SK-N-SH (cell line): ENCODE measurements around the gene GATAD2A. TPM values are rescaled to one million over a fixed set of nuclear protein-coding genes. Genes with fewer than 3 reads are reported as not detected.
A peak's percentile ranks its signal among the peaks of the same experiment; 100 is the strongest.

Experiments
- CTCF ChIA-PET: fragments of 300-600, 350-600 bp; formaldehyde crosslinking; extraction: SDS; loops from one replicate; lab custom pipeline; 2021; lab: Yijun Ruan, JAX
- POLR2A ChIA-PET: fragments of 350-600 bp; sonication (Branson Sonifier 250); formaldehyde crosslinking; extraction: SDS; loops from one replicate; lab custom pipeline; 2020; ENCODE audit warnings: antibody characterized with exemption, inconsistent platforms; lab: Yijun Ruan, JAX
- DNase-seq: peaks from one replicate; pipeline ENCODE4 v3.0.0; 2012
- H2AFZ ChIP-seq: fragments of 200-600 bp; sonication (generic); 2 replicates; pipeline ENCODE4 v1.8.1; 2016; ENCODE audit warnings: antibody characterized with exemption, mild to moderate bottlenecking, low read depth
- H3F3A ChIP-seq: fragments of 200-600 bp; sonication (generic); replicated peaks from 2 replicates; pipeline ENCODE3; 2016; ENCODE audit warnings: antibody characterized with exemption, mild to moderate bottlenecking; ENCODE audit not compliant: insufficient read depth
- H3K27ac ChIP-seq, 2 experiments: fragments of 200-500 bp in 1 of 2; fragments of 200-600 bp in 1 of 2; sonication (Bioruptor generic) in 1 of 2; sonication (generic), shearing (Covaris generic) in 1 of 2; 2 replicates each; pipeline versions ENCODE4 v1.5.1 to v1.6.1; 2014 to 2016; ENCODE audit warnings: low read depth in 2 of 2, inconsistent platforms in 1 of 2, low read length in 1 of 2, mild to moderate bottlenecking in 1 of 2, mixed read lengths in 1 of 2
- H3K27me3 ChIP-seq: fragments of 200-600 bp; sonication (generic), shearing (Covaris generic); 2 replicates; pipeline ENCODE4 v1.6.1; 2016; ENCODE audit warnings: mixed run types; ENCODE audit not compliant: insufficient read depth
- H3K36me3 ChIP-seq, 2 experiments: fragments of 200-500 bp in 1 of 2; fragments of 200-600 bp in 1 of 2; sonication (Bioruptor generic) in 1 of 2; sonication (generic) in 1 of 2; replicated peaks in 1 of 2; 2 replicates each; pipeline versions ENCODE3 to v1.5.1; 2014 to 2016; ENCODE audit warnings: low read length in 1 of 2, mild to moderate bottlenecking in 1 of 2; ENCODE audit not compliant: insufficient read depth in 2 of 2, control insufficient read depth in 1 of 2
- H3K4me1 ChIP-seq, 2 experiments: fragments of 200-500 bp in 1 of 2; fragments of 200-600 bp in 1 of 2; sonication (Bioruptor generic) in 1 of 2; sonication (generic), shearing (Covaris generic) in 1 of 2; 2 replicates each; pipeline versions ENCODE4 v1.5.1 to v1.6.1; 2014 to 2016; ENCODE audit warnings: low read depth in 1 of 2, low read length in 1 of 2, mixed run types in 1 of 2; ENCODE audit not compliant: insufficient read depth in 2 of 2, control insufficient read depth in 1 of 2
- H3K4me2 ChIP-seq: fragments of 200-600 bp; sonication (generic), shearing (Covaris generic); 2 replicates; pipeline ENCODE4 v1.6.1; 2017; ENCODE audit warnings: mixed run types
- H3K4me3 ChIP-seq, 2 experiments: fragments of 200-500 bp in 1 of 2; fragments of 200-600 bp in 1 of 2; sonication (Bioruptor generic) in 1 of 2; sonication (generic), shearing (Covaris generic) in 1 of 2; 2 replicates each; pipeline versions ENCODE4 v1.5.1 to v1.8.1; 2014 to 2016; ENCODE audit warnings: low read depth in 2 of 2, inconsistent platforms in 1 of 2, low read length in 1 of 2, mild to moderate bottlenecking in 1 of 2, mixed read lengths in 1 of 2, moderate library complexity in 1 of 2
- H3K79me2 ChIP-seq: fragments of 200-600 bp; sonication (generic); 2 replicates; pipeline ENCODE4 v1.8.1; 2017; ENCODE audit warnings: mild to moderate bottlenecking; ENCODE audit not compliant: insufficient read depth
- H3K9ac ChIP-seq: fragments of 200-600 bp; sonication (generic); 2 replicates; pipeline ENCODE4 v1.6.1; 2017; ENCODE audit warnings: mixed run types
- H3K9me2 ChIP-seq: fragments of 200-600 bp; sonication (generic); 2 replicates; pipeline ENCODE4 v1.6.1; 2017; ENCODE audit warnings: mixed run types
- H3K9me3 ChIP-seq: fragments of 200-600 bp; sonication (generic); 2 replicates; pipeline ENCODE4 v1.6.1; 2017; ENCODE audit warnings: mixed run types, mild to moderate bottlenecking, moderate library complexity
- H4K20me1 ChIP-seq: fragments of 200-600 bp; sonication (generic); 2 replicates; pipeline ENCODE4 v1.6.1; 2017; ENCODE audit warnings: mild to moderate bottlenecking, mixed run types; ENCODE audit not compliant: insufficient read depth
- CHD2 ChIP-seq: fragments of 150-350 bp; IDR thresholded peaks from 2 replicates; pipeline ENCODE4 v1.6.1; 2018; ENCODE audit warnings: low read length; ENCODE audit not compliant: partially characterized antibody
- ELF1 ChIP-seq: IDR thresholded peaks from 2 replicates; pipeline ENCODE4 v1.4.0; 2012
- EP300 ChIP-seq, 2 experiments: IDR thresholded peaks; 2 replicates each; pipeline versions ENCODE4 v1.4.0 to v1.6.1; 2012; ENCODE audit warnings: borderline replicate concordance in 1 of 2, low read depth in 1 of 2, low read length in 1 of 2
- JUND ChIP-seq: IDR thresholded peaks from 2 replicates; pipeline ENCODE4 v1.4.0; 2012
- NFIC ChIP-seq: IDR thresholded peaks from 2 replicates; pipeline ENCODE4 v1.4.0; 2012; ENCODE audit warnings: borderline replicate concordance
- NRF1 ChIP-seq: IDR thresholded peaks from 2 replicates; pipeline ENCODE4 v1.6.1; 2012; ENCODE audit warnings: low read depth, mild to moderate bottlenecking, low read length
- POLR2AphosphoS5 ChIP-seq: IDR thresholded peaks from 2 replicates; pipeline ENCODE4 v1.6.1; 2012; ENCODE audit warnings: low read depth, low read length
- RAD21 ChIP-seq: IDR thresholded peaks from 2 replicates; pipeline ENCODE4 v1.6.1; 2012; ENCODE audit warnings: mild to moderate bottlenecking, low read length
- RXRA ChIP-seq: IDR thresholded peaks from 2 replicates; pipeline ENCODE4 v1.4.0; 2012; ENCODE audit warnings: low read depth, mild to moderate bottlenecking, borderline replicate concordance
- SMC3 ChIP-seq: IDR thresholded peaks from 2 replicates; pipeline ENCODE4 v1.6.1; 2012; ENCODE audit warnings: low read depth, low read length, improper control_type of control experiment
- TCF12 ChIP-seq: IDR thresholded peaks from 2 replicates; pipeline ENCODE4 v1.4.0; 2012
- WGBS: methylation state at CpG from one replicate; pipeline ENCODE4 v1.1.6; 2017; ENCODE audit warnings: low lambda C conversion rate; 5-methylcytosine and 5-hydroxymethylcytosine counted together
- polyA plus RNA-seq, 3 experiments: library from polyadenylated mRNA; depleted of rRNA; stranded (reverse); fragments of >200 nt; gene quantifications; 2 replicates each; pipeline ENCODE4 v1.2.3, GENCODE V29; 2012
- TF ChIP-seq, protein P1 (sequence below): IDR thresholded peaks from 2 replicates; pipeline ENCODE4 v1.4.0; 2012; ENCODE audit warnings: low read depth, borderline replicate concordance
- TF ChIP-seq, protein P2 (sequence below): IDR thresholded peaks from 2 replicates; pipeline ENCODE4 v1.4.0; 2012; ENCODE audit warnings: low read depth
- TF ChIP-seq, protein P3 (sequence below): IDR thresholded peaks from 2 replicates; pipeline ENCODE4; 2012
- TF ChIP-seq, protein P4 (sequence below): fragments of 200-600 bp; sonication (generic); IDR thresholded peaks from 2 replicates; pipeline ENCODE4 v1.6.1; 2017; ENCODE audit warnings: antibody characterized with exemption, mild to moderate bottlenecking, moderate library complexity
- TF ChIP-seq, protein P5 (sequence below): fragments of 150-350 bp; IDR thresholded peaks from 2 replicates; pipeline ENCODE4 v1.6.1; 2016; ENCODE audit warnings: mild to moderate bottlenecking, low read depth, low read length
- TF ChIP-seq, protein P6 (sequence below): fragments of 150-350 bp; IDR thresholded peaks from 2 replicates; pipeline ENCODE4 v1.6.1; 2017; ENCODE audit warnings: antibody characterized with exemption, low read length, low read depth, borderline replicate concordance

The GATAD2A gene
- polyA plus RNA-seq, 1 of the 3 experiments (the other 2 are of a cell fraction) = 36.6 TPM

DNA sequence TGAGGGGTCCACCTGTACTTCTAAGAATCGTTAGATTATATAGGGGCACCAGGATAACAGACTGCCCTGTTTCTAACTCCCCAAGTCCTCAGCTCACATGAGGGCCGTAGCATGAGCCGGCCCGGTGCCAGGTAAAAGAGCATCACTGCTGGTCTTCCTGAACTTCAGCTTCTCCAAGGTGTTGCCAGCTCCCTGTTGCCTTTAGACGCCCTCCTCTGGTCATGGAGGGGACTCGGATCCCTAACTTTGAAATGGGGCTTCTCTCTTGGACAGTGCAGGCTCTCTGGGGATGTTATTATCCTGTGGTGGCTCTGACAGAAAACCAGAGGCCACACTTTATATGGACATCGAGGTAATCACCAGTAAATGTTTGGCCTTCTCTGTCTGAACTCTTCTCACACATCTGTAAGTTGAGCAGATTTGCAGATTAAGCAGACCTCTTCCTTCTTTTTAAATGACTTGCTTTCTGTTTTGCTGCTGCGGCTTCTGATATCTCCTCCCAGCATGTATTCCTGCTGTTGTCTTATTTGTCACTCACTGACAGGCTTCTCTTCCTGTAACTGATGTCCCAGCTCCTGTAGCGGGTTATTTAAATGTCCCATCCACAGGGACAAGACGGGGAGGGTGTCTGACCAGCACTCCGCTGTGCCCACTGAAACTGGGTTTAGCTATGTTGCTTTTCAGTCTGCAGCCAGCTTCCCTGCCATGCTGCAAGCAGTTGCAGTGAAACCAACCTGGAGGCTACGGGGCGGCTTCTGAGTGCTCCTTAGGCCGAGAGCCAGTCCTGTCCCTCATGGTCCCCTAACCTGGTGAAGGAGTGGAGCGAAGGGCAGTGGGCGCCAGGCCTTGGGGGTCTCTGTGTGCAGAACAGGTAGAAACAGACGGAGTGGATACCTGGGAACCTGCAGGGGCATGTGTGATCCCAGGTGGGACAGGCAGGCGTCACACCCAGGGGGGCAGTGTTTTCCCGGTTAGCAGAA is 70.7 kb downstream of the GATAD2A start:
- no peak for DNase-seq
- Histone ChIP-seq H3F3A (peaks cover 4% of the 10 kb centered on the region), H3K9ac (no peak overlapping the region), H4K20me1 (peaks cover 19% of the 10 kb centered on the region), H3K4me1 (no peaks in the 10 kb centered on the region; a peak in 1 of 4 replicates), H3K9me3 (no peaks in the 10 kb centered on the region), H3K9me2 (no peaks in the 10 kb centered on the region), H3K27ac (no peak overlapping the region), H3K27me3 (no peaks in the 10 kb centered on the region), H3K4me2 (no peak overlapping the region), H2AFZ (no peak overlapping the region), H3K36me3 (peaks cover 3 to 13% of the 10 kb centered on the region in 2 experiments), H3K4me3 (no peak overlapping the region), H3K79me2 (peaks cover 99% of the 10 kb centered on the region)
- WGBS = 92% methylated on average over 17 of the region's 19 CpGs
- CTCF ChIA-PET = interaction anchor here (0.6 to 1.8 kb wide), 5 partner anchors 14 to 329 kb away, joined by 3 to 7 read pairs (median 4); partner anchors contain the start of gene GATAD2A
- TF ChIP-seq NFIC (no peak), ELF1 (no peak), POLR2AphosphoS5 (no peak), CHD2 (no peak), RAD21 (peak; percentile 43), SMC3 (peak; percentile 18; the same call in 1 of the 2 replicates), NRF1 (no peak), JUND (no peak), EP300 (IDR thresholded peaks at IDR 0.05; ENCODE audit: borderline replicate concordance in 1 of 2, low read depth in 1 of 2, low read length in 1 of 2) (no peak), RXRA (no peak), TCF12 (no peak)
- TF ChIP-seq, protein P1, sequence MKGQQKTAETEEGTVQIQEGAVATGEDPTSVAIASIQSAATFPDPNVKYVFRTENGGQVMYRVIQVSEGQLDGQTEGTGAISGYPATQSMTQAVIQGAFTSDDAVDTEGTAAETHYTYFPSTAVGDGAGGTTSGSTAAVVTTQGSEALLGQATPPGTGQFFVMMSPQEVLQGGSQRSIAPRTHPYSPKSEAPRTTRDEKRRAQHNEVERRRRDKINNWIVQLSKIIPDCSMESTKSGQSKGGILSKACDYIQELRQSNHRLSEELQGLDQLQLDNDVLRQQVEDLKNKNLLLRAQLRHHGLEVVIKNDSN = no peak
- TF ChIP-seq, protein P2, sequence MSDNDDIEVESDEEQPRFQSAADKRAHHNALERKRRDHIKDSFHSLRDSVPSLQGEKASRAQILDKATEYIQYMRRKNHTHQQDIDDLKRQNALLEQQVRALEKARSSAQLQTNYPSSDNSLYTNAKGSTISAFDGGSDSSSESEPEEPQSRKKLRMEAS = no peak
- TF ChIP-seq, protein P3, sequence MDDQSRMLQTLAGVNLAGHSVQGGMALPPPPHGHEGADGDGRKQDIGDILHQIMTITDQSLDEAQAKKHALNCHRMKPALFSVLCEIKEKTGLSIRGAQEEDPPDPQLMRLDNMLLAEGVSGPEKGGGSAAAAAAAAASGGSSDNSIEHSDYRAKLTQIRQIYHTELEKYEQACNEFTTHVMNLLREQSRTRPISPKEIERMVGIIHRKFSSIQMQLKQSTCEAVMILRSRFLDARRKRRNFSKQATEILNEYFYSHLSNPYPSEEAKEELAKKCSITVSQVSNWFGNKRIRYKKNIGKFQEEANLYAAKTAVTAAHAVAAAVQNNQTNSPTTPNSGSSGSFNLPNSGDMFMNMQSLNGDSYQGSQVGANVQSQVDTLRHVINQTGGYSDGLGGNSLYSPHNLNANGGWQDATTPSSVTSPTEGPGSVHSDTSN = no peak
- TF ChIP-seq, protein P4, sequence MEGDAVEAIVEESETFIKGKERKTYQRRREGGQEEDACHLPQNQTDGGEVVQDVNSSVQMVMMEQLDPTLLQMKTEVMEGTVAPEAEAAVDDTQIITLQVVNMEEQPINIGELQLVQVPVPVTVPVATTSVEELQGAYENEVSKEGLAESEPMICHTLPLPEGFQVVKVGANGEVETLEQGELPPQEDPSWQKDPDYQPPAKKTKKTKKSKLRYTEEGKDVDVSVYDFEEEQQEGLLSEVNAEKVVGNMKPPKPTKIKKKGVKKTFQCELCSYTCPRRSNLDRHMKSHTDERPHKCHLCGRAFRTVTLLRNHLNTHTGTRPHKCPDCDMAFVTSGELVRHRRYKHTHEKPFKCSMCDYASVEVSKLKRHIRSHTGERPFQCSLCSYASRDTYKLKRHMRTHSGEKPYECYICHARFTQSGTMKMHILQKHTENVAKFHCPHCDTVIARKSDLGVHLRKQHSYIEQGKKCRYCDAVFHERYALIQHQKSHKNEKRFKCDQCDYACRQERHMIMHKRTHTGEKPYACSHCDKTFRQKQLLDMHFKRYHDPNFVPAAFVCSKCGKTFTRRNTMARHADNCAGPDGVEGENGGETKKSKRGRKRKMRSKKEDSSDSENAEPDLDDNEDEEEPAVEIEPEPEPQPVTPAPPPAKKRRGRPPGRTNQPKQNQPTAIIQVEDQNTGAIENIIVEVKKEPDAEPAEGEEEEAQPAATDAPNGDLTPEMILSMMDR = peak; percentile 29
- TF ChIP-seq, protein P5, sequence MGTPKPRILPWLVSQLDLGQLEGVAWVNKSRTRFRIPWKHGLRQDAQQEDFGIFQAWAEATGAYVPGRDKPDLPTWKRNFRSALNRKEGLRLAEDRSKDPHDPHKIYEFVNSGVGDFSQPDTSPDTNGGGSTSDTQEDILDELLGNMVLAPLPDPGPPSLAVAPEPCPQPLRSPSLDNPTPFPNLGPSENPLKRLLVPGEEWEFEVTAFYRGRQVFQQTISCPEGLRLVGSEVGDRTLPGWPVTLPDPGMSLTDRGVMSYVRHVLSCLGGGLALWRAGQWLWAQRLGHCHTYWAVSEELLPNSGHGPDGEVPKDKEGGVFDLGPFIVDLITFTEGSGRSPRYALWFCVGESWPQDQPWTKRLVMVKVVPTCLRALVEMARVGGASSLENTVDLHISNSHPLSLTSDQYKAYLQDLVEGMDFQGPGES = no peak
- TF ChIP-seq, protein P6, sequence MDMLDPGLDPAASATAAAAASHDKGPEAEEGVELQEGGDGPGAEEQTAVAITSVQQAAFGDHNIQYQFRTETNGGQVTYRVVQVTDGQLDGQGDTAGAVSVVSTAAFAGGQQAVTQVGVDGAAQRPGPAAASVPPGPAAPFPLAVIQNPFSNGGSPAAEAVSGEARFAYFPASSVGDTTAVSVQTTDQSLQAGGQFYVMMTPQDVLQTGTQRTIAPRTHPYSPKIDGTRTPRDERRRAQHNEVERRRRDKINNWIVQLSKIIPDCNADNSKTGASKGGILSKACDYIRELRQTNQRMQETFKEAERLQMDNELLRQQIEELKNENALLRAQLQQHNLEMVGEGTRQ = no peak
- POLR2A ChIA-PET = interaction anchor here (0.6 kb wide), 1 partner anchor 62 kb away, joined by 3 read pairs; no protein-coding TSS in a partner anchor
